ENCODE data around the gene RAD51B.
A peak's percentile ranks its signal among the peaks of the same experiment; 100 is the strongest.

RAD51B gene

GRCh38 chr14:68729556-68729955 lies 910.0 kb downstream of the RAD51B start:
- no peak for TF ChIP-seq CTCF (IDR thresholded peaks at IDR 0.05; ENCODE audit: insufficient read depth, low read depth, low read length, missing control alignments)
- H3K4me3 ChIP-seq (ENCODE audit: low read depth, low read length) = no peak overlapping the region
- no peak for DNase-seq (ENCODE audit: low read depth)

GRCh38 chr14:68730348-68730747 lies 910.8 kb downstream of the RAD51B start:
- DNase-seq (ENCODE audit: low read depth) = no peak
- TF ChIP-seq CTCF (IDR thresholded peaks at IDR 0.05; ENCODE audit: insufficient read depth, low read depth, low read length, missing control alignments) = no peak

GRCh38 chr14:68730811-68731425 lies 911.3 kb downstream of the RAD51B start:
- no peak for TF ChIP-seq CTCF (IDR thresholded peaks at IDR 0.05; ENCODE audit: insufficient read depth, low read depth, low read length, missing control alignments)
- no peak for DNase-seq (ENCODE audit: low read depth)
- H3K4me3 ChIP-seq (ENCODE audit: low read depth, low read length) = no peak overlapping the region

More at GRCh38 chr14:68730348-68730747, 910.8 kb downstream of the RAD51B start:
- no peak overlapping the region for H3K4me3 ChIP-seq (ENCODE audit: low read depth, low read length)

GRCh38 chr14:68733086-68733914 lies 913.7 kb downstream of the RAD51B start:
- no peak for TF ChIP-seq CTCF (IDR thresholded peaks at IDR 0.05; ENCODE audit: insufficient read depth, low read depth, low read length, missing control alignments)
- DNase-seq (ENCODE audit: low read depth) = peak; percentile 37
- H3K4me3 ChIP-seq (ENCODE audit: low read depth, low read length) = no peak overlapping the region

- peak; percentile 67 for DNase-seq (ENCODE audit: low read depth)
- H3K4me3 ChIP-seq (ENCODE audit: low read depth, low read length) = no peak overlapping the region
- TF ChIP-seq CTCF (IDR thresholded peaks at IDR 0.05; ENCODE audit: insufficient read depth, low read depth, low read length, missing control alignments) = no peak
Measured at GRCh38 chr14:68734231-68734732, 914.7 kb downstream of the RAD51B start.

- DNase-seq (ENCODE audit: low read depth) = no peak
- no peak overlapping the region for H3K4me3 ChIP-seq (ENCODE audit: low read depth, low read length)
- TF ChIP-seq CTCF (IDR thresholded peaks at IDR 0.05; ENCODE audit: insufficient read depth, low read depth, low read length, missing control alignments) = no peak
Measured at GRCh38 chr14:68735856-68736255, 916.3 kb downstream of the RAD51B start.

All from GM12865 (cell line).